Stimulated activated CD4-positive, alpha-beta T cell treated with anti-CD3 and anti-CD28 coated beads, Interleukin-12 subunit alpha, Interleukin-12 subunit beta, amount 100 ng/mL, for 48 hours (primary cell): Measurements from ENCODE around the gene CBFA2T2.
"Not testable (repeated sequence)": the region's sequence is repeated elsewhere in the genome, so short reads cannot be mapped to it uniquely, and the experiment has no call there.

ENCODE experiments used
- DNase-seq, 3 donors: peaks; one replicate each; pipeline ENCODE4 v3.0.0-alpha.2; 2020; ENCODE audit warnings: low read depth in 2 of 3, low spot score in 1 of 3

The CBFA2T2 gene

GRCh38 chr20:33570743-33571142 is 80.8 kb downstream of the CBFA2T2 start:
- DNase-seq, result no peak

DNA sequence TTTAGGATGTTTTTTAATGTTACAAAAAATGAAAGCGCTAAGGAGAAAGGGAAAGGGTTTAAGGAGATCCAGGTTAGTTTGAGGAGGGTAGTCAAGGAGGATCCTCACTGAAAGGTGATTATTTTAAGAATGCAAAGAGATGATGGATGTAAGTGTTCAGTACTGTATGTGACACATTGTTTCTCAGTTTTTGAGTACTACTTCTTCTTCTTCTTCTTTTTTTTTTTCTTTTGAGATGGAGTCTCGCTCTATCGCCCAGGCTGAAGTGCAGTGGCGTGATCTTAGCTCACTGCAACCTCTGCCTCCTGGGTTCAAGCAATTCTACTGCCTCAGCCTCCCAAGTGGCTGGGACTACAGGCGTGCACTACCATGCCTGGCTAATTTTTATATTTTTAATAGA is 83.4 kb downstream of the CBFA2T2 start:
- DNase-seq, result not testable (repeated sequence)

DNA sequence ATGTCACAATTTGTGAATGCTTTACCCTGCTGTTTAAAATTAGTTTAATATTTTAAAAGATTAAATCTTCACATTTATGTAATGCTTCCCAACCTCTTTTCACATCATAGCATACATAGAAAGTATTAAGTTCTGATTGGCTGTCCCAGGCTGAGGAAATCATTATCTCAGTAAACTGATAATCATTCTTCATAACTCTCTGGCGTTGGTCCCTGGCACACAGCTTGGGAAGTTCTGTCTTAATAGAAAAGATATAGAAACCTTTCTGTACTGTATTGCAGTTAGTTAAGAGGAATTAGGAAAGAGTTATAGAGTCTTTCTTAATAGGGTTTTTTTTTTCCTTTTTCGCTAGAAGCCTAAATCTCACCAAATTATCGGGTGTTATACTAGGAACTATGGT is 85.4 kb downstream of the CBFA2T2 start:
- DNase-seq, result no peak

DNA sequence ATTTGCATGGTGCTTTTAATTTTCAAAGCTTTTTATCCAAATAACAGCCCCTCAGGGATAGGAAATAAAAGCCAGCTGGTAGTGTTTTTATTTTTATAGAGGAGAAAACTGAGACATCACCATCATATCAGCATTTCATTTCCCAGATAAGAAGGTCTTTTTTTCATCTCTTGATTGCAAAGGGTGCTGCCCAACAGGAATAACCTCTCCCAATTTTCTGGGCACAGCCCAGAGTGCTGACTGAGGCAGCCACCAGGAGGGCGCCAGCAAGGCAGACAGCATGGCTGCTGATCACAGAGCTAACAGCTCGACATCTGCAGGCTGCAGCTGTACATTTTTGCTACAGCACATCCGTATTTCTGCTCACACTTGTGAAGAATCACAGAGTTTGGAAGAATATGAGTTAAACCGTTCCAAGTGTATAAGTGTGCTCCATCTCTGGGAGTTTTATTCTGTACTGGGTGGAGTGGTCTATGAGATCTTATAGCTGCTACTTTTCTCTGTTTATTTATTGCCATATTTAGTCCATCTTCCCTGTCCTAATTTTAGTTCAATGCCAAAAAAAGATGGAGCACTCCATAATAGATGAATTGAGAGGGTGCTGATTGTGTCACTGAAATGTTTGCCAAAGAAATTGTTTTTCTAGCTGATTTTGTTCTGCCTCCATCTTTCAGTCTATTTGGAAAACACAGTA is 86.7 kb downstream of the CBFA2T2 start:
- no peak for DNase-seq

DNA sequence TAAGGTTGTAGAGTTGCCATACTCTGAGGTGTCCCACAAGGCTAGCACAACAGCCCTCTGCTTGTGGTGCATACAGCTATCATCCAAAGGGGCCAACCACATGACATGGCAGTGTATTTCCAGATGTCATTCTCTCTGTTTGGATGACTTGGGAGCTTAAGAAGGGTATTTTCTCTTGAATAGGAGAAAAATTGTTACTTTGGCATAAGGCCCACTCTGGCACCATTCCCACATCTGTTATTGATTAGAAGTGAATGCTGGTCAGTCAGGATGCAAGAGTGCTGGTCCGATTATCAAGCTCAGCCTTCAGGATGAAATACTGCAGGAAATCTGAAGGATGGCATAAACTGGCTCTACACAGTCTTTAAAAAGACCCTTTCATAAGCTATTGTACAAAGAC is 88.6 kb downstream of the CBFA2T2 start:
- no peak for DNase-seq

DNA sequence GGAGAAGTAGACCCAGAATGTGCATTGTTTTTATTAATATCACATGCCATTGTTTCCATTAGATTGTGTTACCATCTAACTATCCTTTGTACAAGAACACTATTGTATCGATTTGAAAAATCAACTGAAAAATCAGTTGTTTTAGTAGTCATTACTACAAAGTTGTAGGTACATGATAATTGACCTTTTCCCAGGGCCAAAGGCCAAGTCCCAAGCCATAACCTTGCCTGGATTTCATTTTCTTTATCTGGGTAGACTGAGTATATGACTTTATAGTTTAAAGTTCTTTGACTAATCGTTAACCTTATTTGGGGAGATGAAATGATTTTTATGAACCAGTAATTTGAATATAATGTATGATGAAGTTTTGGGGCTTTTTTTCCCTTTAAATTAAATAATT is 93.2 kb downstream of the CBFA2T2 start:
- no peak for DNase-seq

GRCh38 chr20:33584976-33585375 is 95.1 kb downstream of the CBFA2T2 start:
- no peak for DNase-seq

DNA sequence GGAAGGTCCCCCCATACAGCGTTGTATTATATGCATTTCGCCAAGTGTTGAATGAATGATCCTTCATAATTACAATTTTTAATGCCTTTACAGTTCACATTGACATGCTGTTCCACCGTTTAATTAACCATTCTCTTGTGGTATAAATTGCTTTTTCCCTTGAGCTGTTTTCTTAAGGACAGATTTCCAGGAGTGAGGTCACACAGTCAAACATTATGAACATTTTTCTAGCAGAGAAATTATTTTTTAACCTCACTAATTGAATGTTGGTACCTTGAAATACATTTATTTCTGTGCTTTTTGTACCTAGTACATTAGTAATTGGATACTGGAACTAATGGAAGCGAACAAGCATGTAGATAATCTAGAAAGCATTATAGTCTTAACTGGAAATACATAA is 95.5 kb downstream of the CBFA2T2 start:
- no peak for DNase-seq

DNA sequence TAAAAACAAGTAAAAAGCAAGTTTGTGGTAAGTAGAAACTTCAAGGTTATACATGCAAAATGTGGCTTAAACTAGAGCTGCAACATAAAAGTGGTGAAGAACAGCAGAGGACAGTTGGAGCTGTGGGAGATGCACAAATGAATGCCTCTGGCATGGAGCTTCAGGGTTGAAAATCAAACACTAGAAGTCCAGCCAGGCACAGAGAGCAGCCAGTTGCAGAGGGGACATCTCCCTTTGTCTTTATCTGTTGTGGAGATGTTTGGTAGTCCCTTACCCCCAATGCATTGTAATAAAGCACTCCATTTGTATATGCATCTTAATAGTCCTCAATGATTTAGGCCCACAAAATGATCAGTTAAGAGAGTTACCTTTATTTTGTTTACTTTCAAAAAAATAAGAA is 99.2 kb downstream of the CBFA2T2 start:
- DNase-seq, result no peak

DNA sequence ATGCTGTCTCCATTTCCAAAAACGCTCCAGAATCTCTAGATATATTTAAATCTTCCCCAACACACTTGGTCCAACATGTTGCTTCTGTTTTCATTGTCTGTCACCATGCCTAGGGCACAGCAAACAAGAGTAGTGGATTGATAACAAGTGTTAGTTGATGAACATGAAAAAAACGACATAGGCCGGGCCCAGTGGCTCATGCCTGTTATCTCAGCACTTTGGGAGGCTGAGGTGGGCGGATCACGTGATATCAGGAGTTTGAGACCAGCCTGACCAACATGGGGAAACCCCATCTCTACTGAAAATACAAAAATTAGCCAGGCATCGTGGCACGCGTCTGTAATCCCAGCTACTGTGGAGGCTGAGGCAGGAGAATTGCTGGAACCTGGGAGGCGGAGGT is 102.0 kb downstream of the CBFA2T2 start:
- DNase-seq, result peak; percentile 60 to 74 (median 62)

GRCh38 chr20:33594743-33595142 is 104.8 kb downstream of the CBFA2T2 start:
- no peak for DNase-seq

GRCh38 chr20:33600414-33600813 is 110.5 kb downstream of the CBFA2T2 start:
- DNase-seq, result no peak

GRCh38 chr20:33600981-33601380 is 111.1 kb downstream of the CBFA2T2 start:
- DNase-seq, result no peak

GRCh38 chr20:33601861-33602260 is 112.0 kb downstream of the CBFA2T2 start:
- DNase-seq, result no peak

DNA sequence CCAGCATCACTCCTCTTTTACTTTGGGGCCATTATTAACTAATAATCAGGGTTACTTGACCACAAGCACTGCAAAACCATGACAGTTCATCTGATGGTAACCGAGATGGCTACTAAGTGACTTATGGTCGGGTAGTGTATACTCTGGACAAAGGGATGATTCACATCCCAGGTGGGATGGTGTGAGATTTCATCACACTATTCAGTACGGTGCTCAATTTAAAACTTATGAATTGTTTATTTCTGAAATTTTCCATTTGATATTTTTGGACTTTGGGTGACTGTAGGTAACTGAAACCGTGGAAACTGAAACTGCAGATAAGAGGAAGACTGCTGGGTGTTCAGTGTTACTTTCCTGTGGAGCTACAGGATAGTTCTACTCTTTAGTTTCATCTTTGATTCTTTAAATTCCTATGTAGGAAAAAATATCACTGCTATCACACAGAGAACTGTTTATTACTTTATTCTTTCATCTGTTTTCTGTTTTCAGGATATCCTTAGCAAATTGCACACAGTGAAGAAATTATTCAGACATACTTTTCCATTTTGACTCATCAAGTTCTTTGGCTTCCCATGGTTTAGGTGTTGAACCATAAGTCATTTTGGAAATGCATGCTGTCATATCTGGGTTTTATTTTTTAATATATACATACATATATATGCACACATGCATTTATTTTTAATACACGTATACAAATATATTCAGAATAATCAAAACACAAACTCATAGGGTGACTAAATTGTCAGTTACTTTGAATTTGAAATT is 113.1 kb downstream of the CBFA2T2 start:
- DNase-seq, result no peak

GRCh38 chr20:33604084-33604990 is 114.4 kb downstream of the CBFA2T2 start:
- DNase-seq, result no peak

- DNase-seq, result no peak
Observed at GRCh38 chr20:33604991-33605370, 115.1 kb downstream of the CBFA2T2 start.

- no peak for DNase-seq
Observed at GRCh38 chr20:33606118-33606771, 116.3 kb downstream of the CBFA2T2 start.

- DNase-seq, result no peak
Observed at GRCh38 chr20:33609504-33609903, 119.6 kb downstream of the CBFA2T2 start.

DNA sequence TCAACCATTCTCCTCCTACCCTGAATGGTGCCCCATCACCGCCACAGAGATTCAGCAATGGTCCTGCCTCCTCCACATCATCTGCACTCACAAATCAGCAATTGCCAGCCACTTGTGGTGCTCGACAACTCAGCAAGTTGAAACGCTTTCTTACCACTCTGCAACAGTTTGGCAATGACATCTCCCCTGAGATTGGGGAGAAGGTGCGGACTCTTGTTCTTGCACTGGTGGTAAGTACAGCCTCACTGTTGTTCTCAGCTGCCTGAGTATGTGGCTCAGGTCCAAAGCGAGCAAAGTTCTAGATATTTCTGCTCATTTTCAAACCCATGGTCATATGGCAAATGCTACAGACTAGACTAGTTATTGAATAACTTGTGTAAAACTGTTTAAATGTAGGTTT is 121.2 kb downstream of the CBFA2T2 start:
- no peak for DNase-seq

GRCh38 chr20:33612001-33612400 is 122.1 kb downstream of the CBFA2T2 start:
- no peak for DNase-seq
